B cell (primary cell): ENCODE measurements around the gene PRSS21. TPM values are rescaled to one million over a fixed set of nuclear protein-coding genes. Genes with fewer than 3 reads are reported as not detected.

ENCODE experiments used
- ATAC-seq: fragments of 200-7000 bp; cut with Tn5 transposase; one replicate; pipeline ENCODE4 v1.10.0; 2021; ENCODE audit warnings: low read depth, mild to moderate bottlenecking, moderate number of reproducible peaks, moderate library complexity
- CTCF ChIA-PET: fragments of 350-600 bp; sonication (Branson Sonifier 250); formaldehyde crosslinking; loops from one replicate; lab custom pipeline; 2021; ENCODE audit warnings: antibody characterized with exemption, inconsistent platforms; lab: Charles Lee
- POLR2A ChIA-PET: fragments of 350-600 bp; sonication (Branson Sonifier 250); formaldehyde crosslinking; loops from one replicate; lab custom pipeline; 2021; ENCODE audit warnings: antibody characterized with exemption; lab: Charles Lee
- DNase-seq: peaks from one replicate; pipeline ENCODE4 v3.0.0; 2013
- H2AFZ ChIP-seq: 2 replicates; pipeline ENCODE4 v1.6.1; 2012; ENCODE audit warnings: mild to moderate bottlenecking, low read depth, low read length; ENCODE audit not compliant: insufficient read depth, poor library complexity, severe bottlenecking
- H3K27ac ChIP-seq, 2 donors: 1 replicate in 1 of 2; 2 replicates in 1 of 2; pipeline ENCODE4 v1.5.1; 2012 to 2013; ENCODE audit warnings: low read length in 2 of 2, mild to moderate bottlenecking in 2 of 2, moderate library complexity in 1 of 2
- H3K27me3 ChIP-seq, 4 experiments: fragments of 200-600 bp in 1 of 4; sonication (generic) in 1 of 4; replicated peaks in 1 of 4; 1 replicate in 2 of 4; 2 replicates in 2 of 4; pipeline versions ENCODE4 v1.6.1 to v1.7.0; 2013 to 2016; ENCODE audit warnings: low read length in 3 of 4, mild to moderate bottlenecking in 2 of 4, mixed read lengths in 1 of 4, moderate library complexity in 1 of 4; ENCODE audit not compliant: insufficient read depth in 4 of 4, control insufficient read depth in 3 of 4; ENCODE audit errors: control extremely low read depth in 1 of 4
- H3K36me3 ChIP-seq, 2 experiments: replicated peaks in 1 of 2; 1 replicate in 1 of 2; 2 replicates in 1 of 2; pipeline versions ENCODE4 v1.6.1 to v1.7.1; 2013; ENCODE audit warnings: low read length in 1 of 2; ENCODE audit not compliant: insufficient read depth in 2 of 2, control insufficient read depth in 1 of 2; ENCODE audit errors: control extremely low read depth in 1 of 2, extremely low read depth in 1 of 2
- H3K4me1 ChIP-seq, 2 donors: fragments of 200-600 bp in 1 of 2; sonication (generic) in 1 of 2; 1 replicate in 1 of 2; 2 replicates in 1 of 2; pipeline versions ENCODE4 v1.5.1 to v1.6.1; 2013 to 2017; ENCODE audit warnings: low read length in 2 of 2; ENCODE audit not compliant: control insufficient read depth in 2 of 2, insufficient read depth in 2 of 2
- H3K4me2 ChIP-seq: replicated peaks from 2 replicates; pipeline ENCODE3; 2012; ENCODE audit warnings: mild to moderate bottlenecking, low read depth, low read length; ENCODE audit not compliant: poor library complexity, severe bottlenecking
- H3K4me3 ChIP-seq, 5 experiments: fragments of 200-600 bp in 1 of 5; sonication (generic) in 1 of 5; 1 replicate in 3 of 5; 2 replicates in 2 of 5; pipeline versions ENCODE4 v1.5.1 to v1.7.0; 2011 to 2016; ENCODE audit warnings: low read length in 4 of 5, mild to moderate bottlenecking in 4 of 5, low read depth in 2 of 5, control low read depth in 1 of 5, moderate library complexity in 1 of 5; ENCODE audit not compliant: insufficient read depth in 1 of 5; ENCODE audit errors: control extremely low read depth in 1 of 5, extremely low read depth in 1 of 5
- H3K79me2 ChIP-seq: fragments of 200-600 bp; sonication (generic); one replicate; pipeline ENCODE4 v1.6.0; 2016; ENCODE audit warnings: low read length; ENCODE audit not compliant: control insufficient read depth, insufficient read depth
- H3K9ac ChIP-seq: fragments of 200-600 bp; sonication (generic); 2 replicates; pipeline ENCODE4 v1.6.1; 2017; ENCODE audit warnings: mild to moderate bottlenecking, low read length, moderate library complexity
- H3K9me3 ChIP-seq, 3 donors: one replicate each; pipeline versions ENCODE4 v1.6.1 to v1.7.1; 2013; ENCODE audit warnings: low read length in 2 of 3; ENCODE audit not compliant: control insufficient read depth in 2 of 3, insufficient read depth in 1 of 3; ENCODE audit errors: control extremely low read depth in 1 of 3
- H4K20me1 ChIP-seq: 2 replicates; pipeline ENCODE4 v1.6.0; 2012; ENCODE audit warnings: mild to moderate bottlenecking, low read length; ENCODE audit not compliant: insufficient read depth, control insufficient read depth, poor library complexity, severe bottlenecking
- H3K27ac Mint-ChIP-seq: one replicate; pipeline ENCODE4 v1.8.0; 2021; ENCODE audit warnings: mixed read lengths
- H3K27me3 Mint-ChIP-seq: one replicate; pipeline ENCODE4 v1.8.0; 2021; ENCODE audit warnings: mixed read lengths
- H3K4me1 Mint-ChIP-seq: one replicate; pipeline ENCODE4 v1.8.0; 2021; ENCODE audit warnings: mixed read lengths
- H3K4me3 Mint-ChIP-seq: one replicate; pipeline ENCODE4 v1.8.0; 2021; ENCODE audit warnings: mixed read lengths
- H3K9me3 Mint-ChIP-seq: one replicate; pipeline ENCODE4 v1.8.0; 2022; ENCODE audit warnings: mixed read lengths; ENCODE audit not compliant: insufficient read depth
- CTCF ChIP-seq: fragments of 200-600 bp; IDR thresholded peaks from one replicate; pipeline ENCODE4 v1.8.0; 2022; ENCODE audit warnings: antibody characterized with exemption, mild to moderate bottlenecking
- EZH2 ChIP-seq: IDR thresholded peaks from 2 replicates; pipeline ENCODE4 v1.6.1; 2012; ENCODE audit warnings: borderline replicate concordance, low read depth, mild to moderate bottlenecking, moderate library complexity, low read length; ENCODE audit not compliant: insufficient read depth, poor library complexity, severe bottlenecking
- WGBS: methylation state at CpG from one replicate; pipeline ENCODE4 v1.1.5; 2013; ENCODE audit warnings: missing lambda C conversion rate; ENCODE audit not compliant: insufficient coverage; 5-methylcytosine and 5-hydroxymethylcytosine counted together
- intact Hi-C: fragments of 100-400 bp; cut with micrococcal nuclease; formaldehyde crosslinking; loops from one replicate; pipeline ENCODE4 v1.10.0; 2022
- polyA plus RNA-seq: library from polyadenylated mRNA; depleted of rRNA; stranded (reverse); fragments of >200 nt; gene quantifications from 2 replicates; pipeline ENCODE4 v1.2.3, GENCODE V29; 2012
- total RNA-seq, 2 donors: library from RNA; stranded (reverse); fragments of 120-200 nt in 1 of 2; gene quantifications; 1 replicate in 1 of 2; 2 replicates in 1 of 2; pipeline versions ENCODE4 v1.2.3 to v1.2.4, GENCODE V29; 2013 to 2022

PRSS21 gene
- total and polyA plus RNA-seq, 2 donors (not counting 1 experiment from before 2014, with no cell fraction given): 2.0 to 5.8 TPM

- Histone ChIP-seq H3K9ac (peak overlapping the region; percentile 57), H3K9me3 (peaks cover 0 to 6% (median 0%) of the 10 kb centered on the region in 3 donors), H3K4me1 (peaks cover 7 to 17% of the 10 kb centered on the region in 2 donors), H3K27ac (no peak overlapping the region), H3K36me3 (no peaks in the 10 kb centered on the region), H3K79me2 (no peaks in the 10 kb centered on the region), H3K4me2 (peak overlapping the region; percentile 89), H3K27me3 (peaks cover 0 to 36% (median 7%) of the 10 kb centered on the region in 4 experiments), H3K4me3 (peak overlapping the region in 4 of 5 experiments; percentile 14 to 54 (median 46)), H4K20me1 (no peaks in the 10 kb centered on the region), H2AFZ (peak overlapping the region; percentile 91)
- Mint-ChIP-seq H3K9me3 (no peaks in the 10 kb centered on the region), H3K4me3 (peak overlapping the region; percentile 85), H3K27ac (no peak overlapping the region), H3K4me1 (peaks cover 9% of the 10 kb centered on the region), H3K27me3 (peaks cover 13% of the 10 kb centered on the region)
- ATAC-seq (no peak), DNase-seq (peak; percentile 21)
- ChIA-PET CTCF (no interaction called here), POLR2A (no interaction called here)
- TF ChIP-seq EZH2: no peak
- no peak for TF ChIP-seq CTCF
- WGBS: 66% methylated on average over 14 of the region's 15 CpGs
- intact Hi-C loops: no loop called here
These were observed 32.5 kb upstream of the PRSS21 start for GRCh38 chr16:2784358-2785100.
